Neural cell (in vitro differentiated cells): ENCODE results near the gene MUC21.

Experiments used
- CTCF ChIP-seq: fragments of 450-650 bp; IDR thresholded peaks from 2 replicates; pipeline ENCODE4 v1.5.1; 2014; ENCODE audit warnings: antibody characterized with exemption, mild to moderate bottlenecking, moderate library complexity; ENCODE audit not compliant: poor library complexity, severe bottlenecking
- EP300 ChIP-seq: fragments of 450-650 bp; conservative IDR thresholded peaks from 2 replicates; pipeline ENCODE4 v1.6.1; 2014; ENCODE audit warnings: antibody characterized with exemption, mild to moderate bottlenecking, moderate library complexity; ENCODE audit not compliant: poor library complexity, severe bottlenecking
- EZH2 ChIP-seq: fragments of 200-600, 300-800 bp; shearing (Covaris generic), sonication (generic); IDR thresholded peaks from 2 replicates; pipeline ENCODE4 v1.6.1; 2014; ENCODE audit warnings: antibody characterized with exemption, low read length, borderline replicate concordance, mild to moderate bottlenecking; ENCODE audit not compliant: insufficient read depth, poor library complexity, severe bottlenecking
- POLR2AphosphoS5 ChIP-seq: IDR thresholded peaks from 2 replicates; pipeline ENCODE4 v1.6.1; 2012
- RAD21 ChIP-seq: fragments of 450-650 bp; conservative IDR thresholded peaks from 2 replicates; pipeline ENCODE4 v1.6.1; 2014; ENCODE audit warnings: antibody characterized with exemption, mild to moderate bottlenecking, moderate library complexity
- REST ChIP-seq: IDR thresholded peaks from 2 replicates; pipeline ENCODE4 v1.6.1; 2012; ENCODE audit warnings: borderline replicate concordance
- SMC3 ChIP-seq: fragments of 450-650 bp; conservative IDR thresholded peaks from 2 replicates; pipeline ENCODE4 v1.6.1; 2014; ENCODE audit warnings: antibody characterized with exemption, mild to moderate bottlenecking, moderate library complexity; ENCODE audit not compliant: poor library complexity

- TF ChIP-seq CTCF (no peak), REST (no peak), RAD21 (no peak), EZH2 (no peak), EP300 (no peak), SMC3 (no peak), POLR2AphosphoS5 (no peak)
Measured at GRCh38 chr6:31035862-31036497, 52.5 kb downstream of the MUC21 start.
